PC-9 (cell line): Measurements from ENCODE around the gene TBX15. TPM values are rescaled to one million over a fixed set of nuclear protein-coding genes. Genes with fewer than 3 reads are reported as not detected.

Source experiments
- BruUV-seq: library from RNA; stranded (reverse); fragments of 400-500 nt; replicated peaks from 2 replicates; lab custom pipeline; 2021; lab: Mats Ljungman, UMichigan
- CTCF ChIA-PET: fragments of 300-600 bp; sonication (Branson Sonifier 250); formaldehyde crosslinking; loops from one replicate; lab custom pipeline; 2022; ENCODE audit warnings: antibody characterized with exemption; lab: Charles Lee
- POLR2A ChIA-PET: fragments of 300-600 bp; sonication (Branson Sonifier 250); formaldehyde crosslinking; loops from one replicate; lab custom pipeline; 2022; ENCODE audit warnings: antibody characterized with exemption; ENCODE audit not compliant: unreplicated experiment; lab: Charles Lee
- DNase-seq, 2 experiments: peaks; one replicate each; pipeline versions ENCODE4 v3.0.0 to v3.0.0-alpha.2; 2015 to 2022; ENCODE audit warnings: mixed read lengths in 1 of 2
- H2AFZ ChIP-seq: fragments of 200-600 bp; sonication (generic); 2 replicates; pipeline ENCODE4 v1.8.1; 2017; ENCODE audit warnings: antibody characterized with exemption
- H3F3A ChIP-seq: fragments of 200-600 bp; sonication (generic); 2 replicates; pipeline ENCODE4 v1.8.1; 2017; ENCODE audit warnings: antibody characterized with exemption, mild to moderate bottlenecking, low read depth; ENCODE audit not compliant: insufficient read depth
- H3K27ac ChIP-seq: fragments of 200-600 bp; sonication (generic); 2 replicates; pipeline ENCODE4 v1.6.1; 2016; ENCODE audit warnings: mixed run types
- H3K27me3 ChIP-seq: fragments of 200-600 bp; sonication (generic); 2 replicates; pipeline ENCODE4 v1.6.1; 2016; ENCODE audit warnings: low read depth, mixed run types; ENCODE audit not compliant: insufficient read depth
- H3K36me3 ChIP-seq: fragments of 200-600 bp; sonication (generic); 2 replicates; pipeline ENCODE4 v1.6.1; 2016; ENCODE audit warnings: low read depth, mixed run types
- H3K4me1 ChIP-seq: fragments of 200-600 bp; sonication (generic); replicated peaks from 2 replicates; pipeline ENCODE4 v1.6.1; 2016; ENCODE audit warnings: mixed run types; ENCODE audit not compliant: insufficient read depth
- H3K4me2 ChIP-seq: fragments of 200-600 bp; sonication (generic); 2 replicates; pipeline ENCODE4 v1.6.1; 2017; ENCODE audit warnings: mixed run types
- H3K4me3 ChIP-seq: fragments of 200-600 bp; sonication (generic); 2 replicates; pipeline ENCODE4 v1.6.1; 2016; ENCODE audit warnings: mixed run types
- H3K79me2 ChIP-seq: fragments of 200-600 bp; sonication (generic); 2 replicates; pipeline ENCODE4 v1.6.1; 2017; ENCODE audit warnings: low read depth, mixed run types
- H3K9me2 ChIP-seq: fragments of 200-600 bp; sonication (generic); 2 replicates; pipeline ENCODE4 v1.8.1; 2017; ENCODE audit warnings: mild to moderate bottlenecking; ENCODE audit not compliant: insufficient read depth
- H3K9me3 ChIP-seq: fragments of 200-600 bp; sonication (generic); 2 replicates; pipeline ENCODE4 v1.8.1; 2016; ENCODE audit warnings: low read depth; ENCODE audit not compliant: insufficient read depth
- H4K20me1 ChIP-seq: fragments of 200-600 bp; sonication (generic); 2 replicates; pipeline ENCODE4 v1.8.1; 2017; ENCODE audit not compliant: insufficient read depth
- CTCF ChIP-seq: fragments of 200-600 bp; sonication (generic); conservative IDR thresholded peaks from 2 replicates; pipeline ENCODE4 v1.6.1; 2017; ENCODE audit warnings: mixed run types, antibody characterized with exemption, mild to moderate bottlenecking, moderate library complexity
- EZH2 ChIP-seq: fragments of 200-600 bp; sonication (generic); IDR thresholded peaks from 2 replicates; pipeline ENCODE4 v1.8.0; 2017; ENCODE audit warnings: antibody characterized with exemption, low read depth
- intact Hi-C: fragments of 100-400 bp; cut with micrococcal nuclease; formaldehyde crosslinking; loops from one replicate; pipeline ENCODE4 v1.10.0; 2022; ENCODE audit not compliant: unreplicated experiment
- total RNA-seq: library from RNA; stranded (reverse); gene quantifications from 2 replicates; pipeline ENCODE4 v1.2.3, GENCODE V29; 2021

TBX15 gene
- total RNA-seq, 1 experiment from 2014 or later, result not detected

GRCh38 chr1:119005724-119006405, 17.7 kb upstream of the TBX15 start:
- BruUV-seq, result no TSS peak
- Histone ChIP-seq H3K4me1 (peaks cover 13% of the 10 kb centered on the region), H4K20me1 (no peaks in the 10 kb centered on the region), H3K9me3 (no peaks in the 10 kb centered on the region), H3K4me3 (no peak overlapping the region), H3K27me3 (no peaks in the 10 kb centered on the region), H3K27ac (no peak overlapping the region), H3K36me3 (no peaks in the 10 kb centered on the region), H3K79me2 (no peaks in the 10 kb centered on the region), H3F3A (no peaks in the 10 kb centered on the region), H2AFZ (no peak overlapping the region), H3K4me2 (no peak overlapping the region), H3K9me2 (no peaks in the 10 kb centered on the region)
- ChIA-PET POLR2A (no interaction called here), CTCF (no interaction called here)
- intact Hi-C loops, result loop anchor here (10.0 kb wide), 1 partner anchor 269 kb away; no protein-coding TSS in a partner anchor
- TF ChIP-seq EZH2 (no peak), CTCF (no peak)
- DNase-seq, result no peak

GRCh38 chr1:119004781-119005180, 16.6 kb upstream of the TBX15 start:
- Histone ChIP-seq H3K9me3 (no peaks in the 10 kb centered on the region), H4K20me1 (no peaks in the 10 kb centered on the region), H3K9me2 (no peaks in the 10 kb centered on the region), H3K27me3 (no peaks in the 10 kb centered on the region), H2AFZ (no peak overlapping the region), H3K4me2 (no peak overlapping the region), H3K27ac (no peak overlapping the region), H3K36me3 (no peaks in the 10 kb centered on the region), H3K79me2 (no peaks in the 10 kb centered on the region), H3F3A (no peaks in the 10 kb centered on the region), H3K4me3 (no peak overlapping the region), H3K4me1 (peaks cover 13% of the 10 kb centered on the region)
- DNase-seq, result no peak
- POLR2A ChIA-PET, result no interaction called here
- CTCF ChIA-PET, result no interaction called here
- intact Hi-C loops, result loop anchor here (5.0 to 10.0 kb wide), 2 partner anchors 138 to 270 kb away; partner anchors contain the start of gene WARS2
- no peak for TF ChIP-seq EZH2
- no TSS peak for BruUV-seq

- Histone ChIP-seq H3F3A (no peaks in the 10 kb centered on the region), H3K36me3 (no peaks in the 10 kb centered on the region), H3K4me3 (no peak overlapping the region), H3K4me2 (no peak overlapping the region), H3K79me2 (no peaks in the 10 kb centered on the region), H4K20me1 (no peaks in the 10 kb centered on the region), H3K27me3 (no peaks in the 10 kb centered on the region), H3K4me1 (peaks cover 13% of the 10 kb centered on the region), H3K9me2 (no peaks in the 10 kb centered on the region), H2AFZ (no peak overlapping the region), H3K27ac (no peak overlapping the region), H3K9me3 (no peaks in the 10 kb centered on the region)
- intact Hi-C loops, result loop anchor here (5.0 to 10.0 kb wide), 2 partner anchors 138 to 271 kb away; partner anchors contain the start of gene WARS2
- ChIA-PET POLR2A (no interaction called here), CTCF (no interaction called here)
- BruUV-seq, result no TSS peak
- DNase-seq, result no peak
- no peak for TF ChIP-seq EZH2
- no peak for TF ChIP-seq CTCF
These were observed 16.0 kb upstream of the TBX15 start for GRCh38 chr1:119004129-119004527.
